Measurements from ENCODE around the gene ERAP2. TPM values are rescaled to one million over a fixed set of nuclear protein-coding genes. Genes with fewer than 3 reads are reported as not detected.

Gene ERAP2
- polyA plus RNA-seq, 1 experiment, result 9.2 TPM

DNA sequence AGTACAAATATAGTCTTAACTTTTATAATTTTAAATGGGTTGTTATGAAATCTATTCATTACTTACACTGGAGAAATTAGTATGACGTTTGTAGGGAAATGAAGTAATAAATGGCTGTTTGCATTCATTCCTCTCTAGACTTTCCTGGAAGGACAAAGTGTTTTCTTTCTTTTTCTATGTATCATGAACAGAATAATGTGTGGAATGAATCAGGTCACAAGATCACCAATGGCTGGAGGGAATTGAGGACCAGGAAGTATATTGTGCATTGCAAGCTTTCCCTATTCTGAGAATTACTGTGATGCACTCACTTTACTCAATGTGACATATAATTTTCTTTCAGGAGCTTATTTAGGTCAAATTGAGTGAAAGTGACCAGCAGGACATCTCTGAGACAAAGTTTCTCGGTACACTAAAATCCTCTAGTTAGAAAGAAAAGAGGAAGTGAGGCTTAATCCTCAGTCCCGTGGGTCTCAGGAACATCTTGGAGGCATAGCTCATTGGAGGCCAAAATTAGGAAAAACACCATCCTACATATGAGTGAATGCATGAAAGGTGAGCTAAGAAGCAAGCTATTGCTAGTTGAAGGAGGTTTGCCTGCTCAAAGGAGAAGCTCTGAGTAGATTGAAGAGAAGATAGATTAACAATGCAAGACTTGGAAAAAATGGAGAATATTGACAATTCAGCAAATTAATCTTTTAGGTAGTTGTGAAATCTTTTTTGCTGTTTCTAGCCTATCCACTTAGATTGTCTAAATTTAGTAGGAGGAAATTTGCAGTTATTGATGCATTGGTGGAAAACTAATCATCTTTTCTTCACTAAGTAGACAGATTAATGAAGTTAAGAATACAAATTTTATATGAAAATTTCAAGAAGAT is 28.0 kb downstream of the ERAP2 start:
- Histone ChIP-seq H3K4me3 (ENCODE audit: low read depth, low read length) (no peak overlapping the region), H3K36me3 (ENCODE audit: control insufficient read depth, insufficient read depth, low read length) (no peaks in the 10 kb centered on the region), H3K27me3 (ENCODE audit: control insufficient read depth, insufficient read depth, low read length) (no peaks in the 10 kb centered on the region)
- DNase-seq (ENCODE audit: low read depth), result no peak
- ChIA-PET CTCF (interaction anchor here (0.7 to 1.4 kb wide), 7 partner anchors 9 to 138 kb away, joined by 3 to 4 read pairs (median 3); partner anchors contain the start of gene ERAP2), POLR2A (no interaction called here)
- TF ChIP-seq, protein P1, sequence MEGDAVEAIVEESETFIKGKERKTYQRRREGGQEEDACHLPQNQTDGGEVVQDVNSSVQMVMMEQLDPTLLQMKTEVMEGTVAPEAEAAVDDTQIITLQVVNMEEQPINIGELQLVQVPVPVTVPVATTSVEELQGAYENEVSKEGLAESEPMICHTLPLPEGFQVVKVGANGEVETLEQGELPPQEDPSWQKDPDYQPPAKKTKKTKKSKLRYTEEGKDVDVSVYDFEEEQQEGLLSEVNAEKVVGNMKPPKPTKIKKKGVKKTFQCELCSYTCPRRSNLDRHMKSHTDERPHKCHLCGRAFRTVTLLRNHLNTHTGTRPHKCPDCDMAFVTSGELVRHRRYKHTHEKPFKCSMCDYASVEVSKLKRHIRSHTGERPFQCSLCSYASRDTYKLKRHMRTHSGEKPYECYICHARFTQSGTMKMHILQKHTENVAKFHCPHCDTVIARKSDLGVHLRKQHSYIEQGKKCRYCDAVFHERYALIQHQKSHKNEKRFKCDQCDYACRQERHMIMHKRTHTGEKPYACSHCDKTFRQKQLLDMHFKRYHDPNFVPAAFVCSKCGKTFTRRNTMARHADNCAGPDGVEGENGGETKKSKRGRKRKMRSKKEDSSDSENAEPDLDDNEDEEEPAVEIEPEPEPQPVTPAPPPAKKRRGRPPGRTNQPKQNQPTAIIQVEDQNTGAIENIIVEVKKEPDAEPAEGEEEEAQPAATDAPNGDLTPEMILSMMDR (IDR thresholded peaks at IDR 0.05; ENCODE audit: insufficient read depth, low read depth, low read length), result no peak

DNA sequence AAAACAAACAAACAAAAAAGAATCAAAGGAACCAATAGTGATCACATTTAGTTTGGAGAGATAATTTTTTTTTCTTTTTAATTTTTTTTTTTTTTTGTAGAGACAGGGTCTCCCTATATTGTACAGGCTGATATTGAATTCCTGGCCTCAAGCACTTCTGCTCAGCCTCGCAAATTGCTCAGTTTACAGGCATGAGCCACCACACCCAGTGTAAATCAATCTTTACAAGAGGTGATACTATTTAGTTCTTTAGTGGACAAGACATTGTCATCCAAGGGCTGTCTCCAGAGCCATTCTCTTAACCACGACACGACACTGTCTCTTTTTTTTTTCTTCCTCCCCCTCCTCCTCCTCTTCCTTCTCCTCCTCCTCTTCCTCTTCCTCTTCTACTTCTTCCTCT is 29.6 kb downstream of the ERAP2 start:
- no peaks in the 10 kb centered on the region for H3K27me3 ChIP-seq (ENCODE audit: control insufficient read depth, insufficient read depth, low read length)
- ChIA-PET POLR2A (no interaction called here), CTCF (no interaction called here)
- H3K36me3 ChIP-seq (ENCODE audit: control insufficient read depth, insufficient read depth, low read length), result no peaks in the 10 kb centered on the region
- no peak overlapping the region for H3K4me3 ChIP-seq (ENCODE audit: low read depth, low read length)
- DNase-seq (ENCODE audit: low read depth), result no peak
- TF ChIP-seq, protein P1 (IDR thresholded peaks at IDR 0.05; ENCODE audit: insufficient read depth, low read depth, low read length), result no peak

DNA sequence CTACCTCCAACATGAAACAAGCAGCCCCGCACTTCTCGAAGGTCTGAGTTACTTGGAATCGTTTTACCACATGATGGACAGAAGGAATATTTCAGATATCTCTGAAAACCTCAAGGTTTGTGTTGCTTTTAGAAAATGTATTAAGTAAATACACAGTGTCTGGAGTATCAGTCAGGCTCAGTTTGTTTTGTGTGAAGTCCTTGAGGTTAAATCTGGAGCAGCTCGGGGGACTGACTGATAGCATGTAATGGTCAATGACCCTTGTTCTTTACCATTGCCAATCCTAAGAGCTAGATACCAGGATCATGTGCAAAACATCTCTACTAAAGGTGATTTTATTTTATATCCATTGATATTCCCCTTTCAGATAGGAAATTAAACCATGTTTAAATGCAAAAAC is 32.7 kb downstream of the ERAP2 start:
- ChIA-PET CTCF (no interaction called here), POLR2A (no interaction called here)
- no peak for DNase-seq (ENCODE audit: low read depth)

DNA sequence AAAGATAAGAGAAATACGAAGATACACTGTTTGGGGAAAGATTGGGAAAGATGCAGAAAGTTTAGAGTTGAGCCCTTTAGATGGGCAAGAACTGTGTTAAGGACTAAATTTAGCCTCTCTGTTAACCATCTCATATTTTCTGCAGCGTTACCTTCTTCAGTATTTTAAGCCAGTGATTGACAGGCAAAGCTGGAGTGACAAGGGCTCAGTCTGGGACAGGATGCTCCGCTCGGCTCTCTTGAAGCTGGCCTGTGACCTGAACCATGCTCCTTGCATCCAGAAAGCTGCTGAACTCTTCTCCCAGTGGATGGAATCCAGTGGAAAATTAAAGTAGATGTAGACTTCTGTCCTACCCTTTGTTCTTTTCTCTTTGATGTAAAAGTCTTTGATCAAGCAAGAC is 33.1 kb downstream of the ERAP2 start:
- CTCF ChIA-PET, result no interaction called here
- TF ChIP-seq, protein P1 (IDR thresholded peaks at IDR 0.05; ENCODE audit: insufficient read depth, low read depth, low read length), result no peak
- H3K36me3 ChIP-seq (ENCODE audit: control insufficient read depth, insufficient read depth, low read length), result no peaks in the 10 kb centered on the region

More for the DNA sequence above, 32.7 kb downstream of the ERAP2 start:
- H3K27me3 ChIP-seq (ENCODE audit: control insufficient read depth, insufficient read depth, low read length), result no peaks in the 10 kb centered on the region
- TF ChIP-seq, protein P1 (IDR thresholded peaks at IDR 0.05; ENCODE audit: insufficient read depth, low read depth, low read length), result no peak
- H3K4me3 ChIP-seq (ENCODE audit: low read depth, low read length), result no peak overlapping the region
- H3K36me3 ChIP-seq (ENCODE audit: control insufficient read depth, insufficient read depth, low read length), result no peaks in the 10 kb centered on the region

DNA sequence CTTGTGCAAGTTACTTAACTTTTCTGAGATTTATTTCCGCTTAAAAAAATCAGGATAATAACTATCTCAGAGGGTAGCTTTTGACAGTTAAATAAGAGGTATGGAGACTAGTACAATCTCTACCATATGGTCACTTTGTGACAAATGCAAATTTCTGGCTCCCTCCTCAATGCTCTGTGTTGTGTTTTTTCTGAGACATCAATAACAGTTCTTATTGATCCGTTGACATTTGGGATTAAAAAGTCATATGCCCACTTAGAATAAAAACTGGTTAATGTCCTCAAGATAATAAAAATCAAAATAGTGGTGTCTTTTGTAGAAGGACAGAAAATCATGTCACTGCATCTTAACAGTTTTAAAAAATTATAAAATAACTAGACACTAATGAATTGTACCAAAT is 34.8 kb downstream of the ERAP2 start:
- DNase-seq (ENCODE audit: low read depth), result no peak
- TF ChIP-seq, protein P1 (IDR thresholded peaks at IDR 0.05; ENCODE audit: insufficient read depth, low read depth, low read length), result no peak
- no peaks in the 10 kb centered on the region for H3K27me3 ChIP-seq (ENCODE audit: control insufficient read depth, insufficient read depth, low read length)
- no peak overlapping the region for H3K4me3 ChIP-seq (ENCODE audit: low read depth, low read length)
- POLR2A ChIA-PET, result no interaction called here
- H3K36me3 ChIP-seq (ENCODE audit: control insufficient read depth, insufficient read depth, low read length), result no peaks in the 10 kb centered on the region
- CTCF ChIA-PET, result no interaction called here

More for the DNA sequence above, 33.1 kb downstream of the ERAP2 start:
- DNase-seq (ENCODE audit: low read depth), result no peak
- Histone ChIP-seq H3K27me3 (ENCODE audit: control insufficient read depth, insufficient read depth, low read length) (no peaks in the 10 kb centered on the region), H3K4me3 (ENCODE audit: low read depth, low read length) (no peak overlapping the region)
- POLR2A ChIA-PET, result no interaction called here
